Measurements from ENCODE around the gene HDAC6.
"Not testable (repeated sequence)": the region's sequence is repeated elsewhere in the genome, so short reads cannot be mapped to it uniquely, and the experiment has no call there.

HDAC6 gene

GRCh38 chrX:48789366-48790220 is 12.3 kb upstream of the HDAC6 start:
- DNase-seq: no peak

GRCh38 chrX:48790477-48790876 is 11.4 kb upstream of the HDAC6 start:
- no peak for DNase-seq

- no peak for DNase-seq
These were observed 10.6 kb upstream of the HDAC6 start for GRCh38 chrX:48791063-48791820.

- no peak for DNase-seq
These were observed 9.6 kb upstream of the HDAC6 start for GRCh38 chrX:48792219-48792618.

- no peak for DNase-seq
These were observed 7.9 kb upstream of the HDAC6 start for GRCh38 chrX:48793935-48794334.

- DNase-seq: no peak
These were observed 7.4 kb upstream of the HDAC6 start for GRCh38 chrX:48794340-48794910.

- DNase-seq: no peak
These were observed 6.9 kb upstream of the HDAC6 start for GRCh38 chrX:48794911-48795515.

GRCh38 chrX:48798318-48798717 is 3.5 kb upstream of the HDAC6 start:
- DNase-seq: no peak

GRCh38 chrX:48800574-48801279 is 1.1 kb upstream of the HDAC6 start:
- DNase-seq: peak in 2 of 14 donors; percentile 5 to 9

GRCh38 chrX:48802089-48802904 is 430 bp downstream of the HDAC6 start:
- DNase-seq: peak in 5 of 14 donors; percentile 37 to 75 (median 50)

GRCh38 chrX:48802905-48803200 is 986 bp downstream of the HDAC6 start:
- no peak for DNase-seq

- DNase-seq: no peak
These were observed 4.2 kb downstream of the HDAC6 start for GRCh38 chrX:48806081-48806480.

GRCh38 chrX:48813644-48814043 is 11.8 kb downstream of the HDAC6 start:
- peak in 2 of 14 donors; percentile 0 to 4 for DNase-seq

- DNase-seq: no peak
These were observed 12.9 kb downstream of the HDAC6 start for GRCh38 chrX:48814722-48815121.

GRCh38 chrX:48815266-48815665 is 13.4 kb downstream of the HDAC6 start:
- no peak for DNase-seq

- DNase-seq: no peak
These were observed 14.3 kb downstream of the HDAC6 start for GRCh38 chrX:48816014-48816810.

GRCh38 chrX:48818098-48818497 is 16.2 kb downstream of the HDAC6 start:
- DNase-seq: no peak

GRCh38 chrX:48818866-48819265 is 17.0 kb downstream of the HDAC6 start:
- peak in 1 of 14 donors; percentile 25 for DNase-seq

- DNase-seq: not testable (repeated sequence)
These were observed 17.5 kb downstream of the HDAC6 start for GRCh38 chrX:48819394-48819793.

GRCh38 chrX:48823053-48823452 is 21.2 kb downstream of the HDAC6 start:
- DNase-seq: no peak

- no peak for DNase-seq
These were observed 22.2 kb downstream of the HDAC6 start for GRCh38 chrX:48824066-48824465.
